ENCODE measurements around the gene KIFC3. TPM values are rescaled to one million over a fixed set of nuclear protein-coding genes. Genes with fewer than 3 reads are reported as not detected.
"Not testable (repeated sequence)": the region's sequence is repeated elsewhere in the genome, so short reads cannot be mapped to it uniquely, and the experiment has no call there.

Gene KIFC3
- total and polyA plus RNA-seq, 2 donors (not counting 1 experiment from before 2014, with no cell fraction given): 13.8 to 44.9 TPM

DNA sequence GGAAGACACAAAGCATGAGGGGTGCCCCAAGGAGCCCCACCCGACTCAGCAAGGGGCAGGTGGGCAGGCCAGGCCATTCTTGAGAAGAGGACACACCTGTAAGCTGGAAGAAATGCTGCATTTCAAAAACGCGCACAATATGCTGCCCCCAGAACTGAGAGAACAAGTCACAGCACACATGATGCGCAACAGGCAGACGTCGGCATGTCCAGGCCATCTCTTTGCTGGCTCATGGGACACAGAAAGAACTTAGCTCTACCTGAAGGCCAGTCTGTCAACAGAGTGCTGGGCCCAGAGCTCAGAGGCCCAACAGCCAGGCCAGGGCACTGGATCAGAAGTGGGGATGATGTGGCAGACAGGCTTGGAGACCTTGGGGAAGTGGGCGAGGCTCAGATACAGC, 18.0 kb downstream of the KIFC3 start:
- Histone ChIP-seq H2AFZ (ENCODE audit: low read length) (no peak overlapping the region), H3K36me3 (ENCODE audit: control insufficient read depth, insufficient read depth, low read length) (peaks cover 13% of the 10 kb centered on the region), H3K27me3 (ENCODE audit: control insufficient read depth, insufficient read depth, low read length) (no peaks in the 10 kb centered on the region), H3K9me3 (ENCODE audit: control insufficient read depth, insufficient read depth, low read depth, low read length) (no peaks in the 10 kb centered on the region), H4K20me1 (ENCODE audit: control insufficient read depth, extremely low read depth, insufficient read depth, low read length) (no peaks in the 10 kb centered on the region), H3K4me1 (ENCODE audit: control insufficient read depth, extremely low read depth, insufficient read depth, low read length) (peaks cover 10% of the 10 kb centered on the region), H3K4me3 (replicated peaks in 1 of 4; ENCODE audit: control extremely low read depth in 1 of 4, insufficient read depth in 1 of 4, low read depth in 3 of 4, low read length in 4 of 4) (no peak overlapping the region), H3K27ac (ENCODE audit: insufficient read depth, low read length) (no peak overlapping the region), H3K79me2 (ENCODE audit: control insufficient read depth, insufficient read depth, low read length) (no peaks in the 10 kb centered on the region), H3K4me2 (ENCODE audit: extremely low read depth, insufficient read depth, low read length) (no peak overlapping the region), H3K9ac (ENCODE audit: insufficient read depth, low read length) (no peak overlapping the region)
- TF ChIP-seq, protein P1, sequence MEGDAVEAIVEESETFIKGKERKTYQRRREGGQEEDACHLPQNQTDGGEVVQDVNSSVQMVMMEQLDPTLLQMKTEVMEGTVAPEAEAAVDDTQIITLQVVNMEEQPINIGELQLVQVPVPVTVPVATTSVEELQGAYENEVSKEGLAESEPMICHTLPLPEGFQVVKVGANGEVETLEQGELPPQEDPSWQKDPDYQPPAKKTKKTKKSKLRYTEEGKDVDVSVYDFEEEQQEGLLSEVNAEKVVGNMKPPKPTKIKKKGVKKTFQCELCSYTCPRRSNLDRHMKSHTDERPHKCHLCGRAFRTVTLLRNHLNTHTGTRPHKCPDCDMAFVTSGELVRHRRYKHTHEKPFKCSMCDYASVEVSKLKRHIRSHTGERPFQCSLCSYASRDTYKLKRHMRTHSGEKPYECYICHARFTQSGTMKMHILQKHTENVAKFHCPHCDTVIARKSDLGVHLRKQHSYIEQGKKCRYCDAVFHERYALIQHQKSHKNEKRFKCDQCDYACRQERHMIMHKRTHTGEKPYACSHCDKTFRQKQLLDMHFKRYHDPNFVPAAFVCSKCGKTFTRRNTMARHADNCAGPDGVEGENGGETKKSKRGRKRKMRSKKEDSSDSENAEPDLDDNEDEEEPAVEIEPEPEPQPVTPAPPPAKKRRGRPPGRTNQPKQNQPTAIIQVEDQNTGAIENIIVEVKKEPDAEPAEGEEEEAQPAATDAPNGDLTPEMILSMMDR (conservative IDR thresholded peaks at IDR 0.05 in 1 of 2, IDR thresholded peaks at IDR 0.05 in 1 of 2; ENCODE audit: low read depth in 1 of 2, low read length in 2 of 2): no peak
- DNase-seq (ENCODE audit: low read depth in 2 of 2): no peak

DNA sequence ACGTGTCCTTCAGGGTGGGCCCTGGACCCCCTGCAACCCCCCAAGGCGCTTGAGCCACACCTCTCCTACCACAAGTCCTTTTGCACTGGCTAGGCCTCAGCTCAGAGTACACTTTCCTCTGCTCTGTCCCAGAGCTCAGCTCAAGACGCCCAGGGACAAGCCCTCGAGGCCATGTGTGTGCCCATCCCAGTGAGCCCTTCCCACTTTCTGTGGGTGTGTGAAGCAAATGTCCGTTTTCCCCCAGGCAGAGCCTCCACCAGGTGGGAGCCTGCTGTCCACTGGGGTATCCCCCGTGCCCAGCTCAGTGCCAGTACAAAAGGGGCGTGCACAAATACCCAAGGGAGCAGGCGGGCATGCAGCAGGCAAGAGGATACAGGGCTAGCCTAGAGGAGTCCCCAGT, 18.4 kb downstream of the KIFC3 start:
- H3K27me3 ChIP-seq (ENCODE audit: control insufficient read depth, insufficient read depth, low read length): no peaks in the 10 kb centered on the region
- no peaks in the 10 kb centered on the region for H3K79me2 ChIP-seq (ENCODE audit: control insufficient read depth, insufficient read depth, low read length)
- TF ChIP-seq EZH2 (IDR thresholded peaks at IDR 0.05; ENCODE audit: low read length, missing control alignments): no peak
- TF ChIP-seq, protein P1 (conservative IDR thresholded peaks at IDR 0.05 in 1 of 2, IDR thresholded peaks at IDR 0.05 in 1 of 2; ENCODE audit: low read depth in 1 of 2, low read length in 2 of 2): no peak
- H2AFZ ChIP-seq (ENCODE audit: low read length): no peak overlapping the region
- peaks cover 10% of the 10 kb centered on the region for H3K36me3 ChIP-seq (ENCODE audit: control insufficient read depth, insufficient read depth, low read length)
- no peak overlapping the region for H3K27ac ChIP-seq (ENCODE audit: insufficient read depth, low read length)
- H4K20me1 ChIP-seq (ENCODE audit: control insufficient read depth, extremely low read depth, insufficient read depth, low read length): no peaks in the 10 kb centered on the region
- no peak overlapping the region for H3K9ac ChIP-seq (ENCODE audit: insufficient read depth, low read length)
- H3K4me1 ChIP-seq (ENCODE audit: control insufficient read depth, extremely low read depth, insufficient read depth, low read length): peaks cover 10% of the 10 kb centered on the region
- DNase-seq (ENCODE audit: low read depth in 2 of 2): no peak
- no peak overlapping the region for H3K4me2 ChIP-seq (ENCODE audit: extremely low read depth, insufficient read depth, low read length)
- no peak overlapping the region for H3K4me3 ChIP-seq (replicated peaks in 1 of 4; ENCODE audit: control extremely low read depth in 1 of 4, insufficient read depth in 1 of 4, low read depth in 3 of 4, low read length in 4 of 4)
- H3K9me3 ChIP-seq (ENCODE audit: control insufficient read depth, insufficient read depth, low read depth, low read length): no peaks in the 10 kb centered on the region

DNA sequence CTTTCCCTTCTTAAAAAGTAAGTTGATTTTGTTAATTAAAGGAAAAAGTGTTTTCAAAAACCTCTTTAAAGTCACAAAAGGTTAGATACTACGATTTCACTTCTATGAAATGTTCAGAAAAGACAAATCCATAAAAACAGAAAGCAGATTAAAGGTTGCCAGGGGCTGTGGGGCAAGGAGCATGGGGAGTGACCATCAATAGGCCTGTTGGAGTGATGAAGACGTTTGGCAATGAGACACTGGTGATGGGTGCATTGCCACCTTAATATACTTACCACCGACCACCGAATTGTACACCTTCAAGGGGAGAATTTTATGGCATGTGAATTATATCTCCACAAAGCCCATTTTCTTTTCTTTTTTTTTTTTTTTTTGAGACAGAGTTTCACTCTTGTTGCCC, 19.2 kb downstream of the KIFC3 start:
- no peak for DNase-seq (ENCODE audit: low read depth in 2 of 2)
- peaks cover 10% of the 10 kb centered on the region for H3K4me1 ChIP-seq (ENCODE audit: control insufficient read depth, extremely low read depth, insufficient read depth, low read length)
- H3K4me3 ChIP-seq (replicated peaks in 1 of 4; ENCODE audit: control extremely low read depth in 1 of 4, insufficient read depth in 1 of 4, low read depth in 3 of 4, low read length in 4 of 4): no peak overlapping the region
- no peaks in the 10 kb centered on the region for H3K9me3 ChIP-seq (ENCODE audit: control insufficient read depth, insufficient read depth, low read depth, low read length)
- no peak overlapping the region for H2AFZ ChIP-seq (ENCODE audit: low read length)
- H3K27ac ChIP-seq (ENCODE audit: insufficient read depth, low read length): no peak overlapping the region
- no peak overlapping the region for H3K4me2 ChIP-seq (ENCODE audit: extremely low read depth, insufficient read depth, low read length)
- no peaks in the 10 kb centered on the region for H3K27me3 ChIP-seq (ENCODE audit: control insufficient read depth, insufficient read depth, low read length)
- no peak for TF ChIP-seq EZH2 (IDR thresholded peaks at IDR 0.05; ENCODE audit: low read length, missing control alignments)
- TF ChIP-seq, protein P1 (conservative IDR thresholded peaks at IDR 0.05 in 1 of 2, IDR thresholded peaks at IDR 0.05 in 1 of 2; ENCODE audit: low read depth in 1 of 2, low read length in 2 of 2): no peak
- no peaks in the 10 kb centered on the region for H3K79me2 ChIP-seq (ENCODE audit: control insufficient read depth, insufficient read depth, low read length)
- peaks cover 7% of the 10 kb centered on the region for H3K36me3 ChIP-seq (ENCODE audit: control insufficient read depth, insufficient read depth, low read length)
- H3K9ac ChIP-seq (ENCODE audit: insufficient read depth, low read length): no peak overlapping the region
- H4K20me1 ChIP-seq (ENCODE audit: control insufficient read depth, extremely low read depth, insufficient read depth, low read length): no peaks in the 10 kb centered on the region

DNA sequence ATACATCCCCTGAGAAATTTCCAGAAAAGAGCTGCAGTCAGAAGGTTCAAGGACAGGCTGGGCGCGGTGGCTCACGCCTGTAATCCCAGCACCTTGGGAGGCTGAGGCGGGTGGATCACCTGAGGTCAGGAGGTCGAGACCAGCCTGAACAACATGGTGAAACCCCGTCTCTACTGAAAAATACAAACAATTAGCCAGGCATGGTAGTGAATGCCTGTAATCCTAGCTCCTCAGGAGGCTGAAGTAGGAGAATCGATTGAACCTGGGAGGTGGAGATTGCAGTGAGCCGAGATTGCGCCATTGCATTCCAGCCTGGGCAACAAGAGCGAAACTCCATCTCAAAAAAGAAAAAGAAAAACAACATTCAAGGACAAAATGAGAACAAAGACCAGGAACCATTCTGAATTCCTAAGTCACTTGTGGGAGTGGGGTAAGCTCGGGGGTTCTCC, 19.7 kb downstream of the KIFC3 start:
- not testable (repeated sequence) for H2AFZ ChIP-seq (ENCODE audit: low read length); H3K9ac ChIP-seq (ENCODE audit: insufficient read depth, low read length); H3K79me2 ChIP-seq (ENCODE audit: control insufficient read depth, insufficient read depth, low read length); H3K9me3 ChIP-seq (ENCODE audit: control insufficient read depth, insufficient read depth, low read depth, low read length); DNase-seq (ENCODE audit: low read depth in 2 of 2); H3K4me2 ChIP-seq (ENCODE audit: extremely low read depth, insufficient read depth, low read length); H3K27me3 ChIP-seq (ENCODE audit: control insufficient read depth, insufficient read depth, low read length); H4K20me1 ChIP-seq (ENCODE audit: control insufficient read depth, extremely low read depth, insufficient read depth, low read length); H3K4me3 ChIP-seq (replicated peaks in 1 of 4; ENCODE audit: control extremely low read depth in 1 of 4, insufficient read depth in 1 of 4, low read depth in 3 of 4, low read length in 4 of 4); H3K27ac ChIP-seq (ENCODE audit: insufficient read depth, low read length); H3K36me3 ChIP-seq (ENCODE audit: control insufficient read depth, insufficient read depth, low read length)
- peaks cover 10% of the 10 kb centered on the region for H3K4me1 ChIP-seq (ENCODE audit: control insufficient read depth, extremely low read depth, insufficient read depth, low read length)
